ENCODE data around the gene RAPGEF2.

DNA sequence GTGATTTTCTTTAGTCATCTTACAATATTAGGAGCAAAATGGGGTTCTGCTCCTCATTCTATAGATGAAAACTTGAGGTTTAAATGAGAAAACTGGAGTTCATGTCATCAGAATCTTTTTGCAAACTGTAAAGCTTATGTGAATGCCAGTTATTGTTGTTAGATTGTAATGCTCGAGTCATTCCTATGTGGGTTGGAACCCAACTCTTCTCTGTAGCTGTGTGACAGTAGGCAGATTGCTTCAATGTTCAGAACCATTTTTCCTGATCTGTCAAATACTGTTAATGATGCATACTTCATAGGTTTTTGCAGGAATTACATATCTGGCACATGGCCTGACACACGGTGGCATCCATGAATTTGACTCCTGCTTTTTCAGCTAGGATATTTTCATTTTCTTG is 178.9 kb downstream of the RAPGEF2 start:
- no peak for TF ChIP-seq EZH2 (IDR thresholded peaks at IDR 0.05; ENCODE audit: low read length)
- TF ChIP-seq, protein P1, sequence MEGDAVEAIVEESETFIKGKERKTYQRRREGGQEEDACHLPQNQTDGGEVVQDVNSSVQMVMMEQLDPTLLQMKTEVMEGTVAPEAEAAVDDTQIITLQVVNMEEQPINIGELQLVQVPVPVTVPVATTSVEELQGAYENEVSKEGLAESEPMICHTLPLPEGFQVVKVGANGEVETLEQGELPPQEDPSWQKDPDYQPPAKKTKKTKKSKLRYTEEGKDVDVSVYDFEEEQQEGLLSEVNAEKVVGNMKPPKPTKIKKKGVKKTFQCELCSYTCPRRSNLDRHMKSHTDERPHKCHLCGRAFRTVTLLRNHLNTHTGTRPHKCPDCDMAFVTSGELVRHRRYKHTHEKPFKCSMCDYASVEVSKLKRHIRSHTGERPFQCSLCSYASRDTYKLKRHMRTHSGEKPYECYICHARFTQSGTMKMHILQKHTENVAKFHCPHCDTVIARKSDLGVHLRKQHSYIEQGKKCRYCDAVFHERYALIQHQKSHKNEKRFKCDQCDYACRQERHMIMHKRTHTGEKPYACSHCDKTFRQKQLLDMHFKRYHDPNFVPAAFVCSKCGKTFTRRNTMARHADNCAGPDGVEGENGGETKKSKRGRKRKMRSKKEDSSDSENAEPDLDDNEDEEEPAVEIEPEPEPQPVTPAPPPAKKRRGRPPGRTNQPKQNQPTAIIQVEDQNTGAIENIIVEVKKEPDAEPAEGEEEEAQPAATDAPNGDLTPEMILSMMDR (optimal IDR thresholded peaks at IDR 0.05 in 1 of 3, IDR thresholded peaks at IDR 0.05 in 1 of 3, conservative IDR thresholded peaks at IDR 0.05 in 1 of 3; ENCODE audit: extremely low read depth in 1 of 3, insufficient read depth in 2 of 3, low read length in 3 of 3), result no peak

Data from keratinocyte (primary cell).